HG02938 (cell line): ENCODE measurements around the gene CTNNBL1.

ENCODE experiments used
- ATAC-seq: cut with Tn5 transposase; IDR thresholded peaks from one replicate; pipeline ENCODE4 v1.9.1; 2021; ENCODE audit warnings: mild to moderate bottlenecking, moderate library complexity; ENCODE audit not compliant: unreplicated experiment

CTNNBL1 gene

DNA sequence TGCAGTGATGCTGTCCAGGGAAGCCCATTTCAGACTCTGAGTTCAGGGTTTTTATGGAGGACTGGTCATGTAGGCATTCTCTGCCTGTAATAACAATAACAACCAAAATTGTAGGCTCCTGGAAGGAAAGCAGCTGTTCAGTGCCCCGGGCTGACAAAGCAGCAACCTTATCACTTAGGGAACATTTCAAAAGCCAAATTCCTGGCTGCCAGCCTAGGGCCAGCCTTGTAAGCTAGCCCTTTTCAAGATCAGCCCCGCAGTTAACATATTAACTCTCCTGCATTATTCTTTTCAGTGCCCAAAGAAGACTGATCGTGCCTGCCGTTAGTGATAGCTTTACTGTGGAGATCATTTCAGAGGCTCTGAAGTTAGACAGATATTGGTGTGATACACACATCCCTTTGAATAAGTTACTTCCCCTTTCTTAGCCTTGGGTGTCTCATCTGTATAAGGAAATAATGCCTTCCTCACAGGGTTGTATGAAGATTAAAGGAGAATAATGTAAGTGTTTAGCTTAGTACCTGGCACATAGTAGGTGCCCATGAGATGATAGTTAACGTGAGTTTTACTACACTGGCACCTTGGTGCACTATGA, 44.1 kb downstream of the CTNNBL1 start:
- no peak for ATAC-seq

DNA sequence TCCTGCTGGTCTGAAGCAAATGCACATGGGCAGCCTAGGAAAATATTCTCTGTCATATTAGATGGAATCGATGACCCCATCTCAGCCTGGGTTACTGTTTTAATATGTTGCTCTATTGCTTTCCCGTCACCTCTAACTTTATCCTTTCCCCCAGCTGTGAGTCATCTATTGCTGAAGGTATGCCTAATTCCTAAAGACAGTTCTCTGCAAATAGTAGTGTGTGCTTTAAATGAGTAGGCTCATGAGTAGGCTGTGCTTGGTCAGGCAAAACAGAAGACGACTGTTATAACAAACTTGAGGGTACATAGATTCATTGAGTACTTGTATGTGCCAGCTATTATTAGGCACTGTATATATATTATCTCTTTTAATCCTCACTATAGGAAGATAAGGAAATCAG, 47.2 kb downstream of the CTNNBL1 start:
- ATAC-seq = no peak

GRCh38 chr20:37741570-37741969, 47.7 kb downstream of the CTNNBL1 start:
- no peak for ATAC-seq

DNA sequence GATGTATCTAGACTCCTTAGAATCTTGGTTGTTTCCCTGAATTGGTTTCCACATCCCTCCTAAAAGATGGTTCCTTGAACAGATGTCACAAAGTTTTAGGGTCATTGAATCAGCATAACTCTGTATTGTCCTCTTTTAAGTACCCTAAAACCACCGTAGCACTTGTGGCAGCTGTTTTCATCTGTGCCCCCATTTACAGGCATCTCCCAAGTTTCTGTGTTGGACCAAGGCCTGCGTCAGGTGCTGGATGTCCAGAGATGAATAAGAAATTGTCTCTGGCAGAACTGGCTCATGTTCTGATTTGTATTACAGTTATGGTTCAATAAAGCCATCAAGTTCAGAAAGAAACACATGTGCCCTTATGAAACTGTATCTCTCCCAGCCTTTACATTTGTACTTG, 48.3 kb downstream of the CTNNBL1 start:
- ATAC-seq = no peak

DNA sequence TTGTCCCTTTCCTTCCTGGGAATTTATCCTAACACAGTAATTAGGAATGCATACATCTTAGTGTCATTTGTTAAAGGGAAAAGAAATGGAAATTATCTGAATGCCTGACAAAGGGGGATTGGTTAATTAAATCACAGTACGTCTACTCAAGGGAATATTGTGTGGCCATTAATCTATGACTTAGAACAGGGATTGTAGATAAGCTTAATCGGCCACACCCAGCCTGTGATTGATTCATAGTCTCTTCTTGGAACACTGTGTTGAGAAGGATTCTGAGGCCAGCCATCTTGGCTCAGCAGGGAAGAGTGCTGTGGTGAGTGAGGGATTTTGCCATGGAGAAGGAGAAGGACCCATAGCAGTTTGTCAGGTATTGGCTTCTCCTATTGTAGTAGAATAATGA, 50.5 kb downstream of the CTNNBL1 start:
- ATAC-seq = no peak

DNA sequence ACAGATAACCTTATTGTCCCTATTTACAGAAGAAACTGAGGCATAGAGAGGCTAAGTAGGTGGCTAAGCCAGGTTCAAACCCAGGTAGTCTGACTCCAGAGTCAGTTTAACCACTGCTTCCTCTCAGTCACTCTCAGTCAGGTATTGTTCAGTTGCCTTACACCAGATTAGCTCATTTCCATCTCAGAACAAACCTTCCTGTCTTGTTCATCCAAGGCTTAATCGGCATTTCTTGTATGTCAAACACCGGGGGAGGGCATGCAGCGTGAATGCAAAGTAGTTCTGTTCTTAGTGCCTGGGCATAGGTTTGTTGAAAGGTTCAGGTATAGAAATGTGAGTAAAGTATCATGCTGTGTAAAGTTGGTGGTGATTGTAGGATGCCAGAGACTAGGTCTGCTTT, 51.7 kb downstream of the CTNNBL1 start:
- no peak for ATAC-seq

- ATAC-seq = no peak
These were observed 54.2 kb downstream of the CTNNBL1 start for GRCh38 chr20:37748015-37748414.

DNA sequence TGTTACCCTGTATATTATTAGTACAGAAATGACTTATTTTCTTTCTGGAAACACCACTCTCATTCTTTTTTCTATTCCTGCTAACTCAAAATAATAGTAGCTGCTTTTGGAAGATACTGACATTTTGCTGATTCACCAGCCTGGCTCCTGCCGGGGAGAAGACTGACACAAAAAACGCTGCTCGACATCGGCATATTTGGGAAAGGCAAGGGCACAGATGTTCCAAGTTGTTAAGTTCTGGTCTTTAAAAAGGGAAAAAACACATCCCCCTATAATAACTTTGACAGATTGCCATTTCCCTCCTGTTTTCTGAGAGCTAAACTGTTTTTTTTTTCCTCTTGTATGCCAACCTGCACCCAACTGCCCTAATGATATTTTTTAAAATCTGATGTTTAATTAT, 55.4 kb downstream of the CTNNBL1 start:
- no peak for ATAC-seq

DNA sequence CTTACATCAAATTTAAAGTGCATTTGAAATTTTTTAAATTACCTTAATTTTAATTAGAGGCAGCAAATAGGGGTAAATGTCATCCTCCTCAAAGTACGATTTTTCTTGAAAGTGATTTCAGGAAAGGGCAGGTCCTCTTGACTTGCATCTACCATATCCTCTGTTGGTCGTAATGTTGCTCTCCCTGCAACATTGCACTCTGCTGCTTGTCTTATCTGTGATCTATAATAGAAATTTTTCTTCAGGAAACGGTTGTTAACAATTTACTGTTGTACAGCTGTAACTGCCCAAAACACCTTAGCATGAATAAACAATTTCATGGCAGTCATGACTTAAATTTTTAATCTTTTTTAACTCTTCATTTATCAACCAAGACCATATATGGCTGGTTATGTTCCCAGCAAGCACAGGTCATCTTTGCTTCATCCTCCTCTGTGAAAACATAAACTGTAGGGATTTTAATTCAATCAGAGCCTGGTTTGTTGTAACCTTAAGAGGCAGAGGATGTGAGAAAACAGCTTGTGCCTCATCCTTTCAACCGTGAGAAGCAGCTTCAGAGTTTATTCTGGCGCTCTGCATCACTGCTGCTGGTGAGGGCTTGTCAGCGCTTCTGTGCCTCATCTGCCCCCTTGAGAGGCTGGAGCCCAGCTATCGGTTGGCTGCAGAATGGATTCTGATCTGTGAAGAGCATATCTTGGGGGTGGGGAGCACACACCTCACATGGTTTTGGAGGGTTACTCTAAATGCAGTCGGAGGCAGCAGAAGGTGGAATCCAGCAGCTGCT, 56.0 kb downstream of the CTNNBL1 start:
- no peak for ATAC-seq

DNA sequence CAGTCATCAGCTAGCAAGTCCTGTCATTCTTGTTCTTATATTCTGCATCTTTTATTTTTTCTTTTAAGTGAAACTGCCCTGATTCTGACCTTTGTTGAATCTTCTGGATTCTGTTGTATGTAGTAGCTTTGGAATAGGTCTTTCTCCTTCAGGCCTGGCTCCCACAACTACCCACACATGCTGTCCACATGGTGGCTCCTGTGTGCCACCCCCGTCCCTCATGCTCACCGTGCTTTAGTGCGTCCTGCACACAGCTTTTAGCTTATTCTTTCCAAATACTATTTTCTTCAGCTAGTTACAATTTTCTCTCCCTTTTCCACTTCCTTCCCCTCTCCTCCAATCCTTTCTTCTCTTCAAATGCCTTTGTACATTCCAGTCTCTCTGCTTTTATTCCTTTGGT, 61.8 kb downstream of the CTNNBL1 start:
- no peak for ATAC-seq

DNA sequence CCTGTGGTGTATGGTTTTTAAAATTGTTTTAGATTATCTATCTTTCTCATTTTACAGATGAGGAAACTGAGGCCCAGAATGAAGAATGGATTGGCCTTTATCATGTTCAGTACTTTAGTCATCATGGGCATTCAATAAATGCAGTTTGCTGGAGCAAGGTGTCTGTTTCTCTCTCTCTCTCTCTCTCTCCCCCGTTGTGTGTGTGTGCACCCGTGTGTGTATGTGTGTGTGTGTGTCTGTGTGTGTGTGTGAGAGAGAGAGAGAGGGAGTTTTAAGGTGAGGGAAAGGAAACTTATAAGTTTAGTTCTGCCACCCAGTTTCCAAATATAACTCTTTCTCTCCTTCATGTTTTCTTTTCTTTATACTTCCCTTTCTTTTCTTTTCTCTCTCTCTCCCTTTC, 62.4 kb downstream of the CTNNBL1 start:
- no peak for ATAC-seq

DNA sequence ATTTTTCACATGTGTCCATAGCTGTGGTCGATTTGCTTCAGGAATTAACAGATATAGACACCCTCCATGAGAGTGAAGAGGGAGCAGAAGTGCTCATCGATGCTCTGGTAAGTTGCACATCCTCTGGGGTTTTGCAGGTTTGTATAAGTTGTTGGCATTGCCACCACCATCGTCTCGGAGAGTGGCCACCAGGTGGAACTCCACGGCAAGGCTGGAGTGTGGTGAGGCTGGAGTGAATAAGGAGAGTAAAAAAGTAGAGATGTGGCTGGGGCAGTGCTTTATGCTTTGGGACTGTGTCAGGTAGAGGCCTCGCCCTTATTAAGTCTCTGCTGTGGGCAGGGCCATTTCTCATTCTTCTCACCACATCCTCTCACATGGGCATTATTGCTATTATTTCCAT, 63.7 kb downstream of the CTNNBL1 start:
- no peak for ATAC-seq

- no peak for ATAC-seq
These were observed 64.5 kb downstream of the CTNNBL1 start for GRCh38 chr20:37758332-37758731.

- ATAC-seq = no peak
These were observed 65.3 kb downstream of the CTNNBL1 start for GRCh38 chr20:37759052-37759553.

DNA sequence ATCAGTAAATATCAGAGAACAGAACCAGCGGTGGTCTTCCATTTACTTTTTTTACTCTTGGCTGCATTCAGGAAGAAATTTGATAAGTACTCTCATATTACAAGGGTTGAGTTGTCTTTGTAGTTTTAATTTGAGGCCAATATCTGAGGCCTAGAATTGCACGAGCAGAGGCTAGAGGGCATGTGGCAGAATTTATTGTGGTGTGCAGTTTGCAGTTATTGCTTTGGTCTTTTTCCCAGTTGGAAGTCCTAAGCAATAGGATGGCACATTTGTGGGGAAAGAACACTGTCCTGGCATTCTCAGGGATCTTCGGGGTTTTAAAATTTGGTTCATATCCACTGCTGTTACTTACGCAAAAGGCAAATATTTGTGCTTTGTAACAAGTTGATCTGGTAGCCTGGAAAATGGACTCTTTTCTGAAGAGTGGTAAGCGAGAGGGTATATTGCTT, 66.0 kb downstream of the CTNNBL1 start:
- ATAC-seq = no peak

DNA sequence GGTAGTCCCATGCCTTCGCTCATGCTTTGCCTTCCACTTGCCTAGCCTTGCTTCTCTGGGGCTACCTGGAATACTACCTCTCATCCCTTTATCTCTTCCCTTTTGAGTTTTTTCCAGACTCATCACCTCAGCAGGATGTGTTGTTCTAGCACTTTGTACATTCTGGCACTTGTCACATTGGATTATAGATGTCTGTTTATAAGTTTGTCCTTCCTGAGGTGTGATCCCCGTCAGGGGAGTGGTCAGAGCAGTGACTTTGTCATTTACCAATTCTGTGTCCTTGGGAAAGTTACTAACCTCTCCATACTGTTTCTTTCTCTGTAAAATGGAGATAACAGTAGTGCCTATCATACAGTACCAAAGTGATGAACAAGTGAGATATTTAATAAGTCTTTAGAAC, 66.5 kb downstream of the CTNNBL1 start:
- ATAC-seq = no peak

DNA sequence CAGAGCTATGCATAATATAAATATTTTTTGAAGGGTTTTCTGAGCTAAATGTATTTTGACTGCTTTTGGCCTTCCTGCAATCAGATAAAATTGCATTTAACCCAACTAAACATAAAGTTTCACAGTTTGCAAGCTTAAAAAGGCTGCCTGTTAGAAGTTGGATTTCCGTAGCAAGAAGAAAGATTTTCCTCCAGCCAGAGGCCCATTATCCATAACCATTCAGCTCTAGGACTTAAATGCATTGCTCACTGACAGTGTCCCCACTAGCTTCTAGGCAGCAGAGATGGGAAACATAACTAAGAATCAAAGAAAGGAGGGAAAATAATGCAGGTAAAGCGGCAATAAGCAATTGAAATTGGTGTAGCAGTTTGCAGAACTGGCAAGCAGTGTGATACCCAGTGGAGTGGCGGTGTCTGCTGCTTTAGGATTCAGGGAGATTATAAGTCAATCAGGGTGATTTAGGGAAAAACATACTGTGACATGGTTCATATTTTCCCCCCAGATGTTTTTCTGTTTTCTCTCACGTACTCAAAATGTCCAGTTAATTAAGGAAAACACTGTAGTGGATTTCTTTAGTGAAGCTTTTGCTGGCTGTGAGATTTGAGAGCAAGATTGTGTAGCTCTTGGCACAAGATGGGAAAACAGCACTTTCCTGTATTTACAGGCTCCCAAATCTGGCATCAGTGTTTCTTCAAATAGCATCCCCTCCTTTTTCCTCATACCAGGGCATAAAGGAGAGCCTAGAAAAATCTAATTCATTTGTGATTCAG, 69.1 kb downstream of the CTNNBL1 start:
- no peak for ATAC-seq

- no peak for ATAC-seq
These were observed 70.6 kb downstream of the CTNNBL1 start for GRCh38 chr20:37764333-37764935.

GRCh38 chr20:37770908-37771307, 77.1 kb downstream of the CTNNBL1 start:
- no peak for ATAC-seq

- no peak for ATAC-seq
These were observed 79.5 kb downstream of the CTNNBL1 start for GRCh38 chr20:37773291-37773826.

DNA sequence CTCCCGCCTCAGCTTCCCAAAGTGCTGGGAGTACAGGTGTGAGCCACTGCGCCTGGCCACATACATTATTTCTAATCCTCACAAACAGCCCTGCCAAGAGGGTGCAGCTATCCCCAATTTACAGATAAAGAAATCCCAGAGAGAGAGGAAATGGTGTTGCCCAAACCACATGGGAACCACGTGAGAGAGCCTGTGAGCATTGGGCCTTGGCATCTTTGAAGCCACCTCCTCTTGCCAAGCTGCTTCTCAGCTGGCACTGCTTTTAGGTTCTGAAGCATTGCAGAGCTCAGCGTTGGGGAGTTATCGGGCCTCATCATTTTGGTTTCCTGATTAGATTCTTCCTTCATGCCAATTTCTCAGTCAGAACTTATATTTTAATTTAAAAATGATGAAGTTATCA, 80.3 kb downstream of the CTNNBL1 start:
- no peak for ATAC-seq
